HCT116 (cell line): Measurements from ENCODE around the gene SIK3. TPM values are rescaled to one million over a fixed set of nuclear protein-coding genes. Genes with fewer than 3 reads are reported as not detected.

ENCODE experiments used
- ATAC-seq: fragments of 200-7000 bp; cut with Tn5 transposase; 2 replicates; pipeline ENCODE4 v1.9.1; 2020; ENCODE audit warnings: mild to moderate bottlenecking, moderate library complexity
- BruUV-seq: library from RNA; stranded (reverse); fragments of 400-500 nt; replicated peaks from 2 replicates; lab custom pipeline; 2021; lab: Mats Ljungman, UMichigan
- CTCF ChIA-PET: fragments of 300-600 bp; sonication (Branson Sonifier 250); formaldehyde crosslinking; loops from one replicate; lab custom pipeline; 2021; ENCODE audit warnings: antibody characterized with exemption; lab: Charles Lee
- POLR2A ChIA-PET: fragments of 300-600, 350-600 bp; sonication (Branson Sonifier 250); formaldehyde crosslinking; loops from one replicate; lab custom pipeline; 2021; ENCODE audit warnings: antibody characterized with exemption; lab: Charles Lee
- RAD21 ChIA-PET, 2 experiments: fragments of 300-600 bp; sonication (Branson Sonifier 250); formaldehyde crosslinking; loops; one replicate each; lab custom pipeline; 2023; ENCODE audit warnings: low total read pairs in 2 of 2; ENCODE audit not compliant: uncharacterized antibody in 2 of 2, unreplicated experiment in 2 of 2, low non-redundant PET in 1 of 2; lab: Charles Lee
- DNase-seq: peaks from one replicate; pipeline ENCODE4 v3.0.0-alpha.2; 2010; ENCODE audit warnings: low read depth, low spot score
- H2AFZ ChIP-seq: fragments of 200-600 bp; shearing (Covaris generic), sonication (generic); 2 replicates; pipeline ENCODE4 v1.6.1; 2017; ENCODE audit warnings: low read depth, mixed run types, mixed read lengths, antibody characterized with exemption, low read length; ENCODE audit not compliant: poor library complexity, severe bottlenecking
- H3K27ac ChIP-seq: 2 replicates; pipeline ENCODE4 v1.5.1; 2012; ENCODE audit warnings: low read depth, low read length
- H3K27me3 ChIP-seq: fragments of 200-600 bp; sonication (generic); 2 replicates; pipeline ENCODE4 v1.6.1; 2016; ENCODE audit warnings: mixed run types, low read length, mixed read lengths; ENCODE audit not compliant: insufficient read depth
- H3K36me3 ChIP-seq, 2 experiments: fragments of 200-500 bp in 1 of 2; fragments of 200-600 bp in 1 of 2; sonication (Bioruptor generic) in 1 of 2; sonication (generic) in 1 of 2; 2 replicates each; pipeline versions ENCODE4 v1.5.1 to v1.6.1; 2014 to 2016; ENCODE audit warnings: low read length in 2 of 2, inconsistent platforms in 1 of 2, mixed read lengths in 1 of 2, mixed run types in 1 of 2; ENCODE audit not compliant: insufficient read depth in 2 of 2, control insufficient read depth in 1 of 2
- H3K4me1 ChIP-seq, 2 experiments: fragments of 200-600 bp in 1 of 2; sonication (generic) in 1 of 2; 2 replicates each; pipeline versions ENCODE4 v1.5.1 to v1.6.1; 2012 to 2017; ENCODE audit warnings: low read length in 2 of 2, inconsistent platforms in 1 of 2, mild to moderate bottlenecking in 1 of 2, mixed read lengths in 1 of 2, mixed run types in 1 of 2, moderate library complexity in 1 of 2; ENCODE audit not compliant: insufficient read depth in 2 of 2, control insufficient read depth in 1 of 2
- H3K4me2 ChIP-seq: fragments of 200-600 bp; sonication (generic); 2 replicates; pipeline ENCODE4 v1.6.1; 2017; ENCODE audit warnings: mixed run types, low read length, mixed read lengths
- H3K4me3 ChIP-seq, 2 experiments: fragments of 200-600 bp in 1 of 2; sonication (generic) in 1 of 2; replicated peaks in 1 of 2; 2 replicates each; pipeline ENCODE4 v1.5.1; 2011 to 2016; ENCODE audit warnings: low read length in 2 of 2, control low read depth in 1 of 2, low read depth in 1 of 2, mild to moderate bottlenecking in 1 of 2, mixed read lengths in 1 of 2, mixed run types in 1 of 2
- H3K79me2 ChIP-seq: fragments of 200-600 bp; sonication (generic); 2 replicates; pipeline ENCODE4 v1.6.1; 2017; ENCODE audit warnings: mild to moderate bottlenecking, mixed run types, low read length, moderate library complexity, mixed read lengths; ENCODE audit not compliant: insufficient read depth
- H3K9ac ChIP-seq: fragments of 200-600 bp; sonication (generic); 2 replicates; pipeline ENCODE4 v1.6.1; 2016; ENCODE audit warnings: low read length, mixed read lengths
- H3K9me2 ChIP-seq: fragments of 200-600 bp; sonication (generic), shearing (Covaris generic); 2 replicates; pipeline ENCODE4 v1.6.1; 2017; ENCODE audit warnings: mixed run types, mild to moderate bottlenecking, moderate library complexity; ENCODE audit not compliant: insufficient read depth
- H3K9me3 ChIP-seq, 2 experiments: fragments of 200-500 bp in 1 of 2; fragments of 200-600 bp in 1 of 2; sonication (Bioruptor generic) in 1 of 2; sonication (generic) in 1 of 2; 2 replicates each; pipeline ENCODE4 v1.6.1; 2014 to 2017; ENCODE audit warnings: low read length in 2 of 2, mixed read lengths in 2 of 2, inconsistent platforms in 1 of 2, low read depth in 1 of 2, mild to moderate bottlenecking in 1 of 2, mixed run types in 1 of 2, moderate library complexity in 1 of 2; ENCODE audit not compliant: control insufficient read depth in 1 of 2, insufficient read depth in 1 of 2
- H4K20me1 ChIP-seq: fragments of 200-600 bp; sonication (generic), shearing (Covaris generic); 2 replicates; pipeline ENCODE4 v1.6.1; 2017; ENCODE audit warnings: mixed run types, mild to moderate bottlenecking, moderate library complexity; ENCODE audit not compliant: insufficient read depth
- CBX3 ChIP-seq: IDR thresholded peaks from 2 replicates; pipeline ENCODE4 v1.6.1; 2012; ENCODE audit warnings: low read depth
- EGR1 ChIP-seq: IDR thresholded peaks from 2 replicates; pipeline ENCODE4 v1.6.1; 2012; ENCODE audit warnings: low read depth
- ELF1 ChIP-seq: IDR thresholded peaks from 2 replicates; pipeline ENCODE4 v1.6.1; 2012; ENCODE audit warnings: low read depth, borderline replicate concordance
- EZH2 ChIP-seq: fragments of 200-600 bp; sonication (generic); IDR thresholded peaks from 2 replicates; pipeline ENCODE4 v1.6.1; 2017; ENCODE audit warnings: antibody characterized with exemption, mixed run types
- EZH2phosphoT487 ChIP-seq: fragments of 200-600 bp; IDR thresholded peaks from 2 replicates; pipeline ENCODE4 v1.6.1; 2018; ENCODE audit warnings: antibody characterized with exemption, borderline replicate concordance
- FOSL1 ChIP-seq: IDR thresholded peaks from 2 replicates; pipeline ENCODE4 v1.6.1; 2012; ENCODE audit warnings: low read depth
- JUND ChIP-seq: IDR thresholded peaks from 2 replicates; pipeline ENCODE4 v1.6.1; 2012
- POLR2A ChIP-seq: IDR thresholded peaks from 2 replicates; pipeline ENCODE4 v1.7.0; 2011; ENCODE audit warnings: borderline replicate concordance; ENCODE audit not compliant: insufficient read depth, insufficient read length; ENCODE audit errors: extremely low read depth
- POLR2AphosphoS5 ChIP-seq: IDR thresholded peaks from 2 replicates; pipeline ENCODE4 v1.6.1; 2011; ENCODE audit warnings: mild to moderate bottlenecking, low read depth, low read length, moderate library complexity
- SIN3A ChIP-seq: IDR thresholded peaks from 2 replicates; pipeline ENCODE4 v1.6.1; 2012; ENCODE audit warnings: low read depth
- SP1 ChIP-seq: IDR thresholded peaks from 2 replicates; pipeline ENCODE4 v1.6.1; 2012; ENCODE audit warnings: low read depth
- SRF ChIP-seq: IDR thresholded peaks from 2 replicates; pipeline ENCODE4 v1.6.1; 2012; ENCODE audit warnings: low read depth
- YY1 ChIP-seq: IDR thresholded peaks from 2 replicates; pipeline ENCODE4 v1.6.1; 2011; ENCODE audit warnings: low read length, low read depth, moderate library complexity, mild to moderate bottlenecking; ENCODE audit not compliant: insufficient replicate concordance; ENCODE audit errors: extremely low read depth
- ZFX ChIP-seq: fragments of 450-650 bp; IDR thresholded peaks from 2 replicates; pipeline ENCODE4 v1.6.1; 2017
- ZNF274 ChIP-seq: fragments of 200-500 bp; sonication (Bioruptor generic); IDR thresholded peaks from 2 replicates; pipeline ENCODE4 v1.6.1; 2014; ENCODE audit warnings: mild to moderate bottlenecking, low read depth, low read length, inconsistent platforms
- intact Hi-C: fragments of 100-400 bp; cut with micrococcal nuclease; formaldehyde crosslinking; loops from 2 replicates; pipeline ENCODE4 v1.10.0; 2022
- total RNA-seq: library from RNA; stranded (reverse); gene quantifications from one replicate; pipeline ENCODE4 v1.2.1, GENCODE V29; 2021; ENCODE audit not compliant: unreplicated experiment
- TF ChIP-seq, protein P1 (sequence below): IDR thresholded peaks from 2 replicates; pipeline ENCODE4 v1.6.1; 2012; ENCODE audit warnings: low read depth
- TF ChIP-seq, protein P2 (sequence below): IDR thresholded peaks from 2 replicates; pipeline ENCODE4 v1.6.1; 2011; ENCODE audit warnings: mild to moderate bottlenecking, low read length, moderate library complexity; ENCODE audit not compliant: insufficient replicate concordance; ENCODE audit errors: extremely low read depth
- TF ChIP-seq, protein P3 (sequence below): IDR thresholded peaks from 2 replicates; pipeline ENCODE4 v1.6.1; 2012
- TF ChIP-seq, protein P4 (sequence below), 3 experiments: fragments of 200-600 bp in 1 of 3; sonication (generic) in 1 of 3; IDR thresholded peaks in 2 of 3; conservative IDR thresholded peaks in 1 of 3; 2 replicates each; pipeline ENCODE4 v1.5.1; 2012 to 2017; ENCODE audit warnings: low read depth in 2 of 3, low read length in 2 of 3, antibody characterized with exemption in 1 of 3, borderline replicate concordance in 1 of 3, control low read depth in 1 of 3, mild to moderate bottlenecking in 1 of 3, mixed read lengths in 1 of 3, mixed run types in 1 of 3, moderate library complexity in 1 of 3; ENCODE audit not compliant: insufficient read depth in 1 of 3
- TF ChIP-seq, protein P5 (sequence below): IDR thresholded peaks from 2 replicates; pipeline ENCODE4 v1.6.1; 2012

SIK3 gene
- total RNA-seq, 1 experiment from 2014 or later = 21.0 TPM

DNA sequence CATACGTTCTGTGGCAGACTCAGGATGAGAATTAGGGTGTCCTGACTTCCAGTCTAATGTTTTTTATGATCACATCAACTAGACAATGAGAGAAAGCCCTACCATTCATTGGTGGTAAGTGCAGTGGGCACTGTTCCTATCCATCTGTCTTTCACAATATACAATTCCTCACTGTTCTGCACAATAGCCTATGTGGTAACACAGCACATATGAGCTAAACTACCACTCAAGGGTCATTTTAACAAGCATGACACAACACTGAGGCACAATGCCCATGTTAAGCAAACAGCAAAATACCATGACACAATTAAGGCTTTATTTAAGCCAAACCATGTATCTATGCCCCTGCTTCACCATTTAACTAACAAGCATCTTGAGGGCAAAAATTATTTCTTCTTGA is 52.3 kb downstream of the SIK3 start:
- peaks cover 40% of the 10 kb centered on the region for H3K79me2 ChIP-seq
- BruUV-seq = no TSS peak
- DNase-seq (no peak), ATAC-seq (no peak)
- H3K9ac ChIP-seq = no peak overlapping the region
- H3K9me3 ChIP-seq = no peaks in the 10 kb centered on the region
- H3K27me3 ChIP-seq = no peaks in the 10 kb centered on the region
- no peak overlapping the region for H3K4me2 ChIP-seq
- POLR2A ChIA-PET = interaction anchor here (0.6 kb wide), 1 partner anchor 60 kb away, joined by 4 read pairs; no protein-coding TSS in a partner anchor
- H3K27ac ChIP-seq = no peak overlapping the region
- intact Hi-C loops = no loop called here
- peaks cover 10% of the 10 kb centered on the region; the same call in 1 of the 2 replicates for H4K20me1 ChIP-seq
- H3K4me3 ChIP-seq = no peak overlapping the region
- peaks cover 6 to 11% of the 10 kb centered on the region in 2 experiments for H3K4me1 ChIP-seq
- H3K9me2 ChIP-seq = no peaks in the 10 kb centered on the region
- H3K36me3 ChIP-seq = no peaks in the 10 kb centered on the region
- no peak overlapping the region for H2AFZ ChIP-seq
- TF ChIP-seq ZFX (no peak), SP1 (no peak), EZH2phosphoT487 (no peak), POLR2A (no peak), ELF1 (no peak), EGR1 (no peak), JUND (no peak), YY1 (no peak), FOSL1 (no peak), EZH2 (no peak), SIN3A (no peak), SRF (no peak), POLR2AphosphoS5 (no peak), ZNF274 (no peak), CBX3 (no peak)
- TF ChIP-seq, protein P1, sequence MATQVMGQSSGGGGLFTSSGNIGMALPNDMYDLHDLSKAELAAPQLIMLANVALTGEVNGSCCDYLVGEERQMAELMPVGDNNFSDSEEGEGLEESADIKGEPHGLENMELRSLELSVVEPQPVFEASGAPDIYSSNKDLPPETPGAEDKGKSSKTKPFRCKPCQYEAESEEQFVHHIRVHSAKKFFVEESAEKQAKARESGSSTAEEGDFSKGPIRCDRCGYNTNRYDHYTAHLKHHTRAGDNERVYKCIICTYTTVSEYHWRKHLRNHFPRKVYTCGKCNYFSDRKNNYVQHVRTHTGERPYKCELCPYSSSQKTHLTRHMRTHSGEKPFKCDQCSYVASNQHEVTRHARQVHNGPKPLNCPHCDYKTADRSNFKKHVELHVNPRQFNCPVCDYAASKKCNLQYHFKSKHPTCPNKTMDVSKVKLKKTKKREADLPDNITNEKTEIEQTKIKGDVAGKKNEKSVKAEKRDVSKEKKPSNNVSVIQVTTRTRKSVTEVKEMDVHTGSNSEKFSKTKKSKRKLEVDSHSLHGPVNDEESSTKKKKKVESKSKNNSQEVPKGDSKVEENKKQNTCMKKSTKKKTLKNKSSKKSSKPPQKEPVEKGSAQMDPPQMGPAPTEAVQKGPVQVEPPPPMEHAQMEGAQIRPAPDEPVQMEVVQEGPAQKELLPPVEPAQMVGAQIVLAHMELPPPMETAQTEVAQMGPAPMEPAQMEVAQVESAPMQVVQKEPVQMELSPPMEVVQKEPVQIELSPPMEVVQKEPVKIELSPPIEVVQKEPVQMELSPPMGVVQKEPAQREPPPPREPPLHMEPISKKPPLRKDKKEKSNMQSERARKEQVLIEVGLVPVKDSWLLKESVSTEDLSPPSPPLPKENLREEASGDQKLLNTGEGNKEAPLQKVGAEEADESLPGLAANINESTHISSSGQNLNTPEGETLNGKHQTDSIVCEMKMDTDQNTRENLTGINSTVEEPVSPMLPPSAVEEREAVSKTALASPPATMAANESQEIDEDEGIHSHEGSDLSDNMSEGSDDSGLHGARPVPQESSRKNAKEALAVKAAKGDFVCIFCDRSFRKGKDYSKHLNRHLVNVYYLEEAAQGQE = no peak
- TF ChIP-seq, protein P2, sequence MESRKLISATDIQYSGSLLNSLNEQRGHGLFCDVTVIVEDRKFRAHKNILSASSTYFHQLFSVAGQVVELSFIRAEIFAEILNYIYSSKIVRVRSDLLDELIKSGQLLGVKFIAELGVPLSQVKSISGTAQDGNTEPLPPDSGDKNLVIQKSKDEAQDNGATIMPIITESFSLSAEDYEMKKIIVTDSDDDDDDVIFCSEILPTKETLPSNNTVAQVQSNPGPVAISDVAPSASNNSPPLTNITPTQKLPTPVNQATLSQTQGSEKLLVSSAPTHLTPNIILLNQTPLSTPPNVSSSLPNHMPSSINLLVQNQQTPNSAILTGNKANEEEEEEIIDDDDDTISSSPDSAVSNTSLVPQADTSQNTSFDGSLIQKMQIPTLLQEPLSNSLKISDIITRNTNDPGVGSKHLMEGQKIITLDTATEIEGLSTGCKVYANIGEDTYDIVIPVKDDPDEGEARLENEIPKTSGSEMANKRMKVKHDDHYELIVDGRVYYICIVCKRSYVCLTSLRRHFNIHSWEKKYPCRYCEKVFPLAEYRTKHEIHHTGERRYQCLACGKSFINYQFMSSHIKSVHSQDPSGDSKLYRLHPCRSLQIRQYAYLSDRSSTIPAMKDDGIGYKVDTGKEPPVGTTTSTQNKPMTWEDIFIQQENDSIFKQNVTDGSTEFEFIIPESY = no peak
- TF ChIP-seq, protein P3, sequence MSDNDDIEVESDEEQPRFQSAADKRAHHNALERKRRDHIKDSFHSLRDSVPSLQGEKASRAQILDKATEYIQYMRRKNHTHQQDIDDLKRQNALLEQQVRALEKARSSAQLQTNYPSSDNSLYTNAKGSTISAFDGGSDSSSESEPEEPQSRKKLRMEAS = no peak
- TF ChIP-seq, protein P4, sequence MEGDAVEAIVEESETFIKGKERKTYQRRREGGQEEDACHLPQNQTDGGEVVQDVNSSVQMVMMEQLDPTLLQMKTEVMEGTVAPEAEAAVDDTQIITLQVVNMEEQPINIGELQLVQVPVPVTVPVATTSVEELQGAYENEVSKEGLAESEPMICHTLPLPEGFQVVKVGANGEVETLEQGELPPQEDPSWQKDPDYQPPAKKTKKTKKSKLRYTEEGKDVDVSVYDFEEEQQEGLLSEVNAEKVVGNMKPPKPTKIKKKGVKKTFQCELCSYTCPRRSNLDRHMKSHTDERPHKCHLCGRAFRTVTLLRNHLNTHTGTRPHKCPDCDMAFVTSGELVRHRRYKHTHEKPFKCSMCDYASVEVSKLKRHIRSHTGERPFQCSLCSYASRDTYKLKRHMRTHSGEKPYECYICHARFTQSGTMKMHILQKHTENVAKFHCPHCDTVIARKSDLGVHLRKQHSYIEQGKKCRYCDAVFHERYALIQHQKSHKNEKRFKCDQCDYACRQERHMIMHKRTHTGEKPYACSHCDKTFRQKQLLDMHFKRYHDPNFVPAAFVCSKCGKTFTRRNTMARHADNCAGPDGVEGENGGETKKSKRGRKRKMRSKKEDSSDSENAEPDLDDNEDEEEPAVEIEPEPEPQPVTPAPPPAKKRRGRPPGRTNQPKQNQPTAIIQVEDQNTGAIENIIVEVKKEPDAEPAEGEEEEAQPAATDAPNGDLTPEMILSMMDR (IDR thresholded peaks at IDR 0.05 in 2 of 3, conservative IDR thresholded peaks at IDR 0.05 in 1 of 3; ENCODE audit: borderline replicate concordance in 1 of 3, insufficient read depth in 1 of 3, low read depth in 2 of 3, low read length in 2 of 3) = no peak
- TF ChIP-seq, protein P5, sequence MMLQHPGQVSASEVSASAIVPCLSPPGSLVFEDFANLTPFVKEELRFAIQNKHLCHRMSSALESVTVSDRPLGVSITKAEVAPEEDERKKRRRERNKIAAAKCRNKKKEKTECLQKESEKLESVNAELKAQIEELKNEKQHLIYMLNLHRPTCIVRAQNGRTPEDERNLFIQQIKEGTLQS = no peak
- RAD21 ChIA-PET = no interaction called here
- CTCF ChIA-PET = no interaction called here
